GM12878 (cell line): ENCODE results near the gene ANKRD24. TPM values are rescaled to one million over a fixed set of nuclear protein-coding genes. Genes with fewer than 3 reads are reported as not detected.

Experiments used
- ATAC-seq: fragments of 200-7000 bp; cut with Tn5 transposase; 3 replicates; pipeline ENCODE4 v1.9.1; 2020; ENCODE audit warnings: mild to moderate bottlenecking, moderate library complexity
- BruUV-seq: library from RNA; stranded (reverse); fragments of 400-500 nt; replicated peaks from 2 replicates; lab custom pipeline; 2021; lab: Mats Ljungman, UMichigan
- CTCF ChIA-PET: fragments of 300-600 bp; sonication (Branson Sonifier 250); formaldehyde crosslinking; extraction: SDS; loops from one replicate; lab custom pipeline; 2021; ENCODE audit warnings: inconsistent platforms; lab: Yijun Ruan, JAX
- POLR2A ChIA-PET: fragments of 350-600 bp; formaldehyde crosslinking; extraction: SDS; loops from one replicate; lab custom pipeline; 2021; ENCODE audit warnings: inconsistent platforms; lab: Charles Lee
- RAD21 ChIA-PET: fragments of 300-600 bp; sonication (Branson Sonifier 250); formaldehyde crosslinking; loops from one replicate; lab custom pipeline; 2023; ENCODE audit warnings: antibody characterized with exemption; ENCODE audit not compliant: unreplicated experiment; lab: Charles Lee
- SMC1A ChIA-PET: fragments of 300-600 bp; sonication (Branson Sonifier 250); formaldehyde crosslinking; loops from one replicate; lab custom pipeline; 2023; ENCODE audit not compliant: unreplicated experiment, uncharacterized antibody; lab: Charles Lee
- DNase-seq: peaks from one replicate; pipeline ENCODE4 v3.0.0-alpha.2; 2011; ENCODE audit warnings: low read depth, low spot score
- FAIRE-seq: peaks from 3 replicates; lab custom pipeline; 2011; peaks lifted over from hg19 to GRCh38; lab: Jason Lieb, UNC
- H2AFZ ChIP-seq: 2 replicates; pipeline ENCODE4 v1.6.0; 2011; ENCODE audit warnings: low read depth, low read length, control low read depth; ENCODE audit not compliant: control insufficient read depth
- H3K27ac ChIP-seq: 2 replicates; pipeline ENCODE4 v1.5.1; 2011; ENCODE audit warnings: control low read depth; ENCODE audit not compliant: control insufficient read depth, insufficient read depth
- H3K27me3 ChIP-seq, 2 experiments: replicated peaks in 1 of 2; 2 replicates each; pipeline versions ENCODE4 v1.6.0 to v1.6.1; 2011; ENCODE audit warnings: low read length in 1 of 2; ENCODE audit not compliant: control insufficient read depth in 2 of 2, insufficient read depth in 2 of 2
- H3K36me3 ChIP-seq, 2 experiments: 2 replicates each; pipeline ENCODE4 v1.5.1; 2011; ENCODE audit warnings: low read length in 1 of 2; ENCODE audit not compliant: control insufficient read depth in 2 of 2, insufficient read depth in 2 of 2
- H3K4me1 ChIP-seq: 2 replicates; pipeline ENCODE4 v1.6.1; 2011; ENCODE audit warnings: mild to moderate bottlenecking, low read length, moderate library complexity, mixed read lengths; ENCODE audit not compliant: control insufficient read depth, insufficient read depth
- H3K4me2 ChIP-seq: 2 replicates; pipeline ENCODE4 v1.6.0; 2011; ENCODE audit warnings: control low read depth; ENCODE audit not compliant: control insufficient read depth, insufficient read depth
- H3K4me3 ChIP-seq: fragments of 200-600 bp; sonication (generic); 2 replicates; pipeline ENCODE4 v1.5.1; 2016
- H3K79me2 ChIP-seq: 2 replicates; pipeline ENCODE4 v1.6.0; 2011; ENCODE audit warnings: low read length; ENCODE audit not compliant: control insufficient read depth, insufficient read depth
- H3K9ac ChIP-seq: 2 replicates; pipeline ENCODE4 v1.8.0; 2011; ENCODE audit warnings: low read length, control low read depth, mixed read lengths; ENCODE audit not compliant: control insufficient read depth, insufficient read depth
- H3K9me3 ChIP-seq: replicated peaks from 3 replicates; pipeline ENCODE4 v1.5.1; 2011; ENCODE audit warnings: mild to moderate bottlenecking, low read length; ENCODE audit not compliant: control insufficient read depth, insufficient read depth
- H4K20me1 ChIP-seq: 2 replicates; pipeline ENCODE4 v1.6.0; 2011; ENCODE audit not compliant: control insufficient read depth, insufficient read depth
- ATF2 ChIP-seq: IDR thresholded peaks from 2 replicates; pipeline ENCODE4 v1.6.1; 2012; ENCODE audit warnings: low read length, inconsistent platforms
- CBFB ChIP-seq: IDR thresholded peaks from 2 replicates; pipeline ENCODE4 v1.6.1; 2016; ENCODE audit warnings: antibody characterized with exemption, low read depth
- EGR1 ChIP-seq, 2 experiments: IDR thresholded peaks; 1 replicate in 1 of 2; 2 replicates in 1 of 2; pipeline ENCODE4 v1.6.1; 2011 to 2012; ENCODE audit warnings: low read depth in 2 of 2, low read length in 2 of 2, borderline replicate concordance in 1 of 2, mild to moderate bottlenecking in 1 of 2, moderate library complexity in 1 of 2
- EP300 ChIP-seq, 2 experiments: fragments of 150-350 bp in 1 of 2; IDR thresholded peaks; 2 replicates each; pipeline ENCODE4 v1.6.1; 2011 to 2012; ENCODE audit warnings: low read depth in 2 of 2, low read length in 2 of 2, borderline replicate concordance in 1 of 2, improper control_type of control experiment in 1 of 2, inconsistent platforms in 1 of 2; ENCODE audit not compliant: control insufficient read depth in 1 of 2
- FOS ChIP-seq: IDR thresholded peaks from 3 replicates; pipeline ENCODE4 v1.6.1; 2011; ENCODE audit warnings: borderline replicate concordance; ENCODE audit not compliant: insufficient read length; ENCODE audit errors: extremely low read depth
- IRF4 ChIP-seq: IDR thresholded peaks from 2 replicates; pipeline ENCODE4 v1.6.1; 2011; ENCODE audit warnings: low read depth, low read length
- NFIC ChIP-seq: IDR thresholded peaks from 2 replicates; pipeline ENCODE4 v1.6.1; 2012; ENCODE audit warnings: low read depth, mild to moderate bottlenecking, inconsistent platforms, low read length, moderate library complexity
- NKRF ChIP-seq: fragments of 450-650 bp; conservative IDR thresholded peaks from 2 replicates; pipeline ENCODE4 v1.6.1; 2017; ENCODE audit warnings: mild to moderate bottlenecking, moderate library complexity
- POLR2AphosphoS2 ChIP-seq: IDR thresholded peaks from 2 replicates; pipeline ENCODE4 v1.6.1; 2011; ENCODE audit warnings: low read depth, mild to moderate bottlenecking, low read length, improper control_type of control experiment, moderate library complexity
- POU2F2 ChIP-seq: IDR thresholded peaks from 3 replicates; pipeline ENCODE4 v1.6.1; 2011; ENCODE audit warnings: low read depth, mild to moderate bottlenecking, low read length, borderline replicate concordance
- RAD51 ChIP-seq: fragments of 450-650 bp; IDR thresholded peaks from 2 replicates; pipeline ENCODE4 v1.6.1; 2016; ENCODE audit warnings: moderate library complexity, mild to moderate bottlenecking, inconsistent platforms
- SIN3A ChIP-seq: IDR thresholded peaks from 2 replicates; pipeline ENCODE4 v1.6.1; 2012; ENCODE audit warnings: low read depth, low read length, improper control_type of control experiment
- SMAD1 ChIP-seq: fragments of 450-650 bp; IDR thresholded peaks from 2 replicates; pipeline ENCODE4 v1.6.1; 2018; ENCODE audit warnings: mild to moderate bottlenecking, low read depth; ENCODE audit not compliant: partially characterized antibody
- SREBF1 ChIP-seq: IDR thresholded peaks from 2 replicates; pipeline ENCODE4 v1.6.1; 2012; ENCODE audit warnings: mild to moderate bottlenecking, low read length
- SREBF2 ChIP-seq: IDR thresholded peaks from 2 replicates; pipeline ENCODE4 v1.6.1; 2012; ENCODE audit warnings: mild to moderate bottlenecking, low read length
- ZZZ3 ChIP-seq: IDR thresholded peaks from 2 replicates; pipeline ENCODE4 v1.6.1; 2011; ENCODE audit warnings: low read depth; ENCODE audit not compliant: control insufficient read depth, insufficient read length
- WGBS: methylation state at CpG from one replicate; pipeline ENCODE4 v1.1.6; 2016; ENCODE audit warnings: low lambda C conversion rate; ENCODE audit not compliant: insufficient replicate concordance, insufficient coverage; ENCODE audit errors: missing lambda C conversion rate; 5-methylcytosine and 5-hydroxymethylcytosine counted together
- in situ Hi-C: fragments of 300-500 bp; cut with MboI; formaldehyde crosslinking; loops from 9 replicates; pipeline ENCODE4 v1.14.3; 2018; ENCODE audit warnings: mixed read lengths
- intact Hi-C: fragments of 100-400 bp; cut with micrococcal nuclease; formaldehyde crosslinking; loops from one replicate; pipeline ENCODE4 v1.14.2; 2022; ENCODE audit not compliant: unreplicated experiment
- polyA plus RNA-seq, 11 experiments: library from polyadenylated mRNA; depleted of rRNA in 4 of 11; unstranded in 6 of 11; stranded (reverse) in 5 of 11; fragments of >200 nt; fragmentation: Nextera tagmentation in 4 of 11; fragmentation: Illumina TruSeq in 1 of 11; extraction: Ambion mirVana in 4 of 11; extraction: Trizol in 1 of 11; gene quantifications; 1 replicate in 1 of 11; 2 replicates in 10 of 11; pipeline versions ENCODE4 v1.2.1 to v1.2.3, GENCODE V29; 2011 to 2016; ENCODE audit warnings: inconsistent platforms in 2 of 11, missing spikeins in 2 of 11, low read depth in 1 of 11
- total RNA-seq, 4 experiments: library from RNA; depleted of rRNA in 3 of 4; stranded (reverse); fragments of >200 nt in 3 of 4; fragmentation: Illumina TruSeq in 1 of 4; extraction: Trizol in 1 of 4; gene quantifications; 2 replicates each; pipeline versions ENCODE4 v1.2.1 to v1.2.3, GENCODE V29; 2013 to 2021

Gene ANKRD24
- total and polyA plus RNA-seq, 10 of the 15 experiments (the other 5 are each of a cell fraction or from before 2014, with no cell fraction given), result 0.02 to 0.59 (median 0.35) TPM; not detected in 1

GRCh38 chr19:4194353-4194752 is 11.9 kb downstream of the ANKRD24 start (continued):
- no peak for TF ChIP-seq ATF2
- no peak for TF ChIP-seq EGR1 (IDR thresholded peaks at IDR 0.05; ENCODE audit: borderline replicate concordance in 1 of 2, low read depth in 2 of 2, low read length in 2 of 2)

- H3K4me2 ChIP-seq, result no peak overlapping the region
- DNase-seq, result no peak
- POLR2A ChIA-PET, result no interaction called here
- H3K27ac ChIP-seq, result no peak overlapping the region
- no peak overlapping the region for H2AFZ ChIP-seq
- CTCF ChIA-PET, result no interaction called here
- intact Hi-C loops (no loop called here), in situ Hi-C loops (no loop called here)
- H3K36me3 ChIP-seq, result no peaks in the 10 kb centered on the region
- no peaks in the 10 kb centered on the region for H3K79me2 ChIP-seq
- no peak overlapping the region for H3K9ac ChIP-seq
- 37% methylated on average over 8 of the region's 8 CpGs for WGBS
- H4K20me1 ChIP-seq, result no peaks in the 10 kb centered on the region
- H3K4me1 ChIP-seq, result no peaks in the 10 kb centered on the region
- H3K27me3 ChIP-seq, result no peaks in the 10 kb centered on the region; a peak in 1 of 4 replicates
- H3K9me3 ChIP-seq, result no peaks in the 10 kb centered on the region; the same call in 2 of the 3 replicates
- no peak overlapping the region for H3K4me3 ChIP-seq
- SMC1A ChIA-PET, result no interaction called here
- TF ChIP-seq NFIC (no peak), CBFB (no peak), ZZZ3 (no peak), POLR2AphosphoS2 (no peak), FOS (no peak), SIN3A (no peak), SREBF2 (no peak), SMAD1 (no peak), SREBF1 (no peak), RAD51 (no peak), NKRF (no peak), POU2F2 (no peak), EP300 (IDR thresholded peaks at IDR 0.05; ENCODE audit: borderline replicate concordance in 1 of 2, control insufficient read depth in 1 of 2, low read depth in 2 of 2, low read length in 2 of 2) (no peak), IRF4 (no peak)
- RAD21 ChIA-PET, result no interaction called here
- ATAC-seq, result no peak
- no peak for FAIRE-seq
- no TSS peak for BruUV-seq
Observed at GRCh38 chr19:4196009-4196408, 13.5 kb downstream of the ANKRD24 start.
